ENCODE data around the gene UBA52. TPM values are rescaled to one million over a fixed set of nuclear protein-coding genes. Genes with fewer than 3 reads are reported as not detected.
A peak's percentile ranks its signal among the peaks of the same experiment; 100 is the strongest.

The UBA52 gene
- total and polyA plus RNA-seq, 2 of the 13 experiments (the other 11 are each of a cell fraction or from before 2014, with no cell fraction given) = 959 to 1,782 TPM

DNA sequence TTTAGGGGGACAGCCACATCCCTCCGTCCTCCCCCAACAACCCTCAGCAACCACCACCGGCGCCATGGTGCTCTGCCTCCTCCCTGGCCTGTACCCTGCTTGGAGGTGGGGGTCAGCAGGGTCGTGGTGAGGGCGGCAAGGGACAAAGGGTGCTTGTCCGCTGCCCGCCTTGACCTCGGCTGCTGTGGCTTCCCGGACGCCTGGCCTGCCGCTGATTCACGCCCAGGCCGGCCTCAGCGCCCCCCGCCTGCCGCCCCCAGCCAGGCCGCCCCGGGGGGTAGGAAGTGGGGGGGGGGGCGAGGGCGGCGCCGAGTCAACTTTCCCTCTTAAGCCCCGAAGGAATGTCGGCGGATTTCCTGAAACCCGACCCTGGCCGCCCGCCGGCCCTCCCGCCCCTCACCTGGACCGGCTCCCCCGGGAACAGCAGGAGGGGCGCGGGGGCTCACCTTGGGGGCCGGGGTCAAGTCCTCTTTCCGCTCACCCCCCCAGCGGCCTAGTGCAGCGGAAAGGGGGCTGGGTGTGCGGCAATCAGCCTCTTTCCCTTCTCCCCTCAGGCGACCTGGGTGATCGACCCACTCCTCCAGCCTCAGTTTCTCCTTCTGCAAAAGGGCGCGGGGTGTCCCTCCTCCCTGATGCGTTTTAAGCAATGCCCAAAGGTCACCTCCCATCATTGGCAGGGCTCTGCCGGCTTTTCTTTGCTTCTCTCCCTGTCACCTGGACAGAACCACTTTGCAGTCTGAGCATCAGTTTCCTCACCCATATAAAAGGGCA is 39.1 kb downstream of the UBA52 start (continued):
- no peak for TF ChIP-seq BCL3 (CRISPR knock-in tag; IDR thresholded peaks at IDR 0.05)
- TF ChIP-seq ZBTB43 (CRISPR knock-in tag; conservative IDR thresholded peaks at IDR 0.05) = peak; percentile 50; the same call in 1 of the 2 replicates
- peak; percentile 90 for TF ChIP-seq SMYD3 (CRISPR knock-in tag; IDR thresholded peaks at IDR 0.05)
- peak; percentile 73 for TF ChIP-seq RBFOX2 (IDR thresholded peaks at IDR 0.05; ENCODE audit: low read depth, low read length)
- TF ChIP-seq, protein P1, sequence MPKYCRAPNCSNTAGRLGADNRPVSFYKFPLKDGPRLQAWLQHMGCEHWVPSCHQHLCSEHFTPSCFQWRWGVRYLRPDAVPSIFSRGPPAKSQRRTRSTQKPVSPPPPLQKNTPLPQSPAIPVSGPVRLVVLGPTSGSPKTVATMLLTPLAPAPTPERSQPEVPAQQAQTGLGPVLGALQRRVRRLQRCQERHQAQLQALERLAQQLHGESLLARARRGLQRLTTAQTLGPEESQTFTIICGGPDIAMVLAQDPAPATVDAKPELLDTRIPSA (CRISPR knock-in tag; IDR thresholded peaks at IDR 0.05; ENCODE audit: borderline replicate concordance) = no peak
- peak; percentile 25 for TF ChIP-seq ZNF781 (CRISPR knock-in tag; IDR thresholded peaks at IDR 0.05; ENCODE audit: borderline replicate concordance, not compliant biosample characterization)
- no peak for TF ChIP-seq SUZ12 (IDR thresholded peaks at IDR 0.05; ENCODE audit: low read depth, low read length)
- TF ChIP-seq ZFP41 (CRISPR knock-in tag; IDR thresholded peaks at IDR 0.05; ENCODE audit: borderline replicate concordance) = no peak
- TF ChIP-seq ZBTB2 (CRISPR knock-in tag; IDR thresholded peaks at IDR 0.05; ENCODE audit: low read depth) = peak; percentile 95
- 0 out of 2 replicates have a peak, but pooled peaks have one; percentile 52 for TF ChIP-seq HNF4G (IDR thresholded peaks at IDR 0.05; ENCODE audit: borderline replicate concordance, low read depth, low read length)
- TF ChIP-seq HNF4G (CRISPR knock-in tag; IDR thresholded peaks at IDR 0.05; ENCODE audit: borderline replicate concordance, low read depth) = peak; percentile 68
- peak; percentile 91 for TF ChIP-seq TBX2 (CRISPR knock-in tag; IDR thresholded peaks at IDR 0.05; ENCODE audit: borderline replicate concordance)
- peak; percentile 19; the same call in 1 of the 2 replicates for TF ChIP-seq CBX5 (CRISPR knock-in tag; IDR thresholded peaks at IDR 0.05; ENCODE audit: borderline replicate concordance)
- no peak for TF ChIP-seq ZFYVE20 (CRISPR knock-in tag; IDR thresholded peaks at IDR 0.05; ENCODE audit: borderline replicate concordance, low read depth)
- TF ChIP-seq FOXC1 (CRISPR knock-in tag; IDR thresholded peaks at IDR 0.05; ENCODE audit: borderline replicate concordance) = no peak
- TF ChIP-seq ETV5 (CRISPR knock-in tag; IDR thresholded peaks at IDR 0.05; ENCODE audit: borderline replicate concordance) = peak; percentile 95
- peak; percentile 62 for TF ChIP-seq CBX1 (IDR thresholded peaks at IDR 0.05; ENCODE audit: low read depth)
- no peak for TF ChIP-seq ZNF567 (CRISPR knock-in tag; IDR thresholded peaks at IDR 0.05; ENCODE audit: borderline replicate concordance)
- 0 out of 2 replicates have a peak, but pooled peaks have one; percentile 41 for TF ChIP-seq RFX5 (IDR thresholded peaks at IDR 0.05; ENCODE audit: low read depth, low read length)
- peak; percentile 88 for TF ChIP-seq FOSL2 (CRISPR knock-in tag; IDR thresholded peaks at IDR 0.05)
- no peak for TF ChIP-seq ZEB1 (IDR thresholded peaks at IDR 0.05; ENCODE audit: insufficient replicate concordance, low read depth)
- TF ChIP-seq CBX2 (IDR thresholded peaks at IDR 0.05; ENCODE audit: low read depth, low read length) = no peak
- TF ChIP-seq CBX2 (CRISPR knock-in tag; IDR thresholded peaks at IDR 0.05; ENCODE audit: low read depth) = no peak
- TF ChIP-seq MIER2 (CRISPR knock-in tag; IDR thresholded peaks at IDR 0.05) = no peak
- TF ChIP-seq ZNF230 (CRISPR knock-in tag; IDR thresholded peaks at IDR 0.05) = no peak
- TF ChIP-seq ZNF768 (CRISPR knock-in tag; IDR thresholded peaks at IDR 0.05) = peak; percentile 62; the same call in 1 of the 2 replicates
- TF ChIP-seq PHF21A (CRISPR knock-in tag; IDR thresholded peaks at IDR 0.05) = peak; percentile 92
